ENCODE data around the gene LRRIQ3.

GRCh38 chr1:74195339-74195738 lies 2.6 kb downstream of the LRRIQ3 start:
- TF ChIP-seq PREB (CRISPR knock-in tag; IDR thresholded peaks at IDR 0.05; ENCODE audit: borderline replicate concordance) (no peak), CTCF (IDR thresholded peaks at IDR 0.05) (no peak)
- TF ChIP-seq, protein P1, sequence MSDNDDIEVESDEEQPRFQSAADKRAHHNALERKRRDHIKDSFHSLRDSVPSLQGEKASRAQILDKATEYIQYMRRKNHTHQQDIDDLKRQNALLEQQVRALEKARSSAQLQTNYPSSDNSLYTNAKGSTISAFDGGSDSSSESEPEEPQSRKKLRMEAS (CRISPR knock-in tag; IDR thresholded peaks at IDR 0.05): no peak

Measured in WTC11 (cell line).